Gastrocnemius medialis (tissue), 4 donors: ENCODE measurements around the gene MAGI1. TPM values are rescaled to one million over a fixed set of nuclear protein-coding genes. Genes with fewer than 3 reads are reported as not detected.
A peak's percentile ranks its signal among the peaks of the same experiment; 100 is the strongest.

Experiments used
- ATAC-seq, 2 donors: fragments of 150-250 bp; one replicate each; pipeline ENCODE4 v1.9.1; 2016
- DNase-seq, 2 donors: peaks; one replicate each; pipeline ENCODE4 v3.0.0-alpha.2; 2019
- H3K27ac ChIP-seq, 4 donors: fragments of 200-600 bp; sonication (generic); 1 replicate in 1 of 4; 2 replicates in 3 of 4; pipeline ENCODE4 v1.5.1; 2016 to 2018; ENCODE audit warnings: mild to moderate bottlenecking in 2 of 4, moderate library complexity in 1 of 4
- H3K27me3 ChIP-seq, 3 donors: fragments of 200-600 bp; sonication (generic) in 2 of 3; 1 replicate in 1 of 3; 2 replicates in 2 of 3; pipeline versions ENCODE4 v1.5.1 to v1.6.0; 2016 to 2019; ENCODE audit warnings: mild to moderate bottlenecking in 1 of 3, moderate library complexity in 1 of 3
- H3K36me3 ChIP-seq, 2 donors: fragments of 200-600 bp; sonication (generic) in 1 of 2; one replicate each; pipeline ENCODE4 v1.5.1; 2017 to 2018
- H3K4me1 ChIP-seq, 2 donors: fragments of 200-600 bp; sonication (generic) in 1 of 2; one replicate each; pipeline ENCODE4 v1.5.1; 2016 to 2017; ENCODE audit warnings: mild to moderate bottlenecking in 2 of 2
- H3K4me3 ChIP-seq, 4 donors: fragments of 200-600 bp; sonication (generic) in 3 of 4; 1 replicate in 1 of 4; 2 replicates in 3 of 4; pipeline ENCODE4 v1.5.1; 2016 to 2019; ENCODE audit warnings: mild to moderate bottlenecking in 2 of 4
- H3K9me3 ChIP-seq, 3 donors: fragments of 200-600 bp; sonication (generic) in 2 of 3; 1 replicate in 1 of 3; 2 replicates in 2 of 3; pipeline ENCODE4 v1.5.1; 2016 to 2019
- POLR2A ChIP-seq, 2 donors: fragments of 450-650 bp; IDR thresholded peaks; one replicate each; pipeline ENCODE4 v1.6.1; 2017; ENCODE audit warnings: antibody characterized with exemption in 2 of 2, mild to moderate bottlenecking in 2 of 2, moderate library complexity in 2 of 2
- in situ Hi-C, 4 donors: fragments of 200-750 bp; cut with MboI; loops; one replicate each; pipeline versions ENCODE4 v1.15.0 to v1.8.0; 2017; ENCODE audit warnings: low sequenced_read_pairs in 4 of 4
- intact Hi-C: fragments of 100-400 bp; cut with DNase I; formaldehyde crosslinking; loops from one replicate; pipeline ENCODE4 v1.15.1; 2023; ENCODE audit warnings: low total_unique reads
- total RNA-seq, 4 donors: library from RNA; depleted of rRNA; stranded (reverse); fragments of >200 nt; gene quantifications; one replicate each; pipeline versions ENCODE4 v1.1.0 to v1.2.3, GENCODE V29; 2016
- TF ChIP-seq, protein P1 (sequence below), 5 experiments: fragments of 450-650 bp in 3 of 5; fragments of 200-600 bp in 2 of 5; sonication (generic) in 2 of 5; IDR thresholded peaks in 4 of 5; conservative IDR thresholded peaks in 1 of 5; 1 replicate in 4 of 5; 2 replicates in 1 of 5; pipeline ENCODE4 v1.5.1; 2016 to 2019; ENCODE audit warnings: antibody characterized with exemption in 5 of 5, mild to moderate bottlenecking in 3 of 5, moderate library complexity in 3 of 5

MAGI1 gene
- total RNA-seq, 4 donors from 2014 or later: 2.6 to 7.5 (median 3.9) TPM

DNA sequence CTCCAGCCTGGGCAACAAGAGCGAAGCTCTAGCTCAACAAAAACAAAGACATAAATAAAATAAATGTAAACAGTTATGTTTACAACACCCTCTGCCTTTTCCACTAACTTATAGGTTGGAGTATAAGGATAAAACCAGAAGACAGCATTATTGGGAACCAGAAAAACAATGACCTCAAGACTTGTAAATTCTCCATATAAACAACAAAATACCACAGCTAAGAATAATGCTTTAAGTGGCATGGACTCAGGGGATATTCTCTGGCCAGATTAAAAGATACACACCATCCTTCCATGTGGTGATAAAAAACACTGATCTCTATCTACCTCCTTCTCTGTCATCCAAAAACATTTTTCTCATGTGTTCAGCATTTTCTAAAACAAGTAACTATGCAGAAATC lies 500.6 kb downstream of the MAGI1 start:
- Histone ChIP-seq H3K9me3 (no peaks in the 10 kb centered on the region), H3K27me3 (no peaks in the 10 kb centered on the region), H3K27ac (no peak overlapping the region), H3K36me3 (no peaks in the 10 kb centered on the region), H3K4me3 (no peak overlapping the region), H3K4me1 (peaks cover 13 to 23% of the 10 kb centered on the region in 2 donors)
- DNase-seq (no peak), ATAC-seq (no peak)
- no peak for TF ChIP-seq POLR2A (IDR thresholded peaks at IDR 0.05)
- TF ChIP-seq, protein P1, sequence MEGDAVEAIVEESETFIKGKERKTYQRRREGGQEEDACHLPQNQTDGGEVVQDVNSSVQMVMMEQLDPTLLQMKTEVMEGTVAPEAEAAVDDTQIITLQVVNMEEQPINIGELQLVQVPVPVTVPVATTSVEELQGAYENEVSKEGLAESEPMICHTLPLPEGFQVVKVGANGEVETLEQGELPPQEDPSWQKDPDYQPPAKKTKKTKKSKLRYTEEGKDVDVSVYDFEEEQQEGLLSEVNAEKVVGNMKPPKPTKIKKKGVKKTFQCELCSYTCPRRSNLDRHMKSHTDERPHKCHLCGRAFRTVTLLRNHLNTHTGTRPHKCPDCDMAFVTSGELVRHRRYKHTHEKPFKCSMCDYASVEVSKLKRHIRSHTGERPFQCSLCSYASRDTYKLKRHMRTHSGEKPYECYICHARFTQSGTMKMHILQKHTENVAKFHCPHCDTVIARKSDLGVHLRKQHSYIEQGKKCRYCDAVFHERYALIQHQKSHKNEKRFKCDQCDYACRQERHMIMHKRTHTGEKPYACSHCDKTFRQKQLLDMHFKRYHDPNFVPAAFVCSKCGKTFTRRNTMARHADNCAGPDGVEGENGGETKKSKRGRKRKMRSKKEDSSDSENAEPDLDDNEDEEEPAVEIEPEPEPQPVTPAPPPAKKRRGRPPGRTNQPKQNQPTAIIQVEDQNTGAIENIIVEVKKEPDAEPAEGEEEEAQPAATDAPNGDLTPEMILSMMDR (IDR thresholded peaks at IDR 0.05 in 4 of 5, conservative IDR thresholded peaks at IDR 0.05 in 1 of 5): no peak
- intact Hi-C loops (no loop called here), in situ Hi-C loops (no loop called here)

DNA sequence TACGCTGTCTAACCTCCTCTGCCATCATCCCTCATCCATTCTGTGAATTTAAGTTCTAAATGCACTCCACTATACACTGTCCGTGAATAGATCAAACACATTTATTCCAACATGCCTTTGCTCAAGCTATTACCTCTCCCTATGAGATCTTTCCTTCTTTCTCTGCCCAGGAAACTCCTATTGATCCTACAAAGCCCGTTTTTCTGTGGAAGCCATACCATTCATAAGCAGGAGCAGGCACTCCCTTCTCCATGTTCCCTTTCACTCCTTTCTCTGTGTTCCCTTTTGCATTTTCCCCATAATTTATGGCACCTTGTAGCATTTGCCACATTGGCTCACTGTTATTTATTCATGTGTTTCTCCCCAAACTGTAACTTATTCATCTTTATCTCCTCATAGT lies 501.6 kb downstream of the MAGI1 start:
- in situ Hi-C loops (no loop called here), intact Hi-C loops (no loop called here)
- Histone ChIP-seq H3K4me3 (no peak overlapping the region), H3K27me3 (no peaks in the 10 kb centered on the region), H3K9me3 (no peaks in the 10 kb centered on the region), H3K4me1 (peaks cover 13 to 27% of the 10 kb centered on the region in 2 donors), H3K27ac (no peak overlapping the region), H3K36me3 (no peaks in the 10 kb centered on the region)
- ATAC-seq (no peak), DNase-seq (no peak)
- TF ChIP-seq POLR2A (IDR thresholded peaks at IDR 0.05): no peak
- TF ChIP-seq, protein P1 (IDR thresholded peaks at IDR 0.05 in 4 of 5, conservative IDR thresholded peaks at IDR 0.05 in 1 of 5): no peak

DNA sequence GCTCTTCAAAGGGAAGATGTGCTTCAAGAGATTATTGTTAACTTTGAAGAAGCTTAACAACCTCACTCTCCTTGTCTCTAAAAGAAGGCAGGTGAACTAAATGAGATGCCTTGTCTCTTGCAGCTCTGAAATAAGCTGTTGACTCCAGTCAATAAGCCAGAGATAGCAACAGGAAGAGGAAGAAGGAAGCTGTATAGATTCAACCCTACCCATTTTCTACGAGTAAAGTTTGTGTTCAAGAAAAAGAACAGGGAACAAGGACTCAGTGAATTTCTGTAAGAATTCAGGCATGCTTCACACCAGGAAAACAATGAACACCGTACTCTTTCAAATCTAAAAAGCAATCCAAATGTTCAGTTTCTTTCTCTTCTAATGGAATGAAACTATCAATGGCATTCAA lies 503.5 kb downstream of the MAGI1 start:
- H3K27me3 ChIP-seq: no peaks in the 10 kb centered on the region
- in situ Hi-C loops (no loop called here), intact Hi-C loops (no loop called here)
- H3K36me3 ChIP-seq: no peaks in the 10 kb centered on the region
- no peaks in the 10 kb centered on the region for H3K9me3 ChIP-seq
- DNase-seq: no peak
- TF ChIP-seq POLR2A (IDR thresholded peaks at IDR 0.05): no peak
- TF ChIP-seq, protein P1 (IDR thresholded peaks at IDR 0.05 in 4 of 5, conservative IDR thresholded peaks at IDR 0.05 in 1 of 5): no peak
- H3K4me1 ChIP-seq: peaks cover 13 to 27% of the 10 kb centered on the region in 2 donors
- H3K27ac ChIP-seq: no peak overlapping the region
- ATAC-seq: no peak
- H3K4me3 ChIP-seq: no peak overlapping the region

DNA sequence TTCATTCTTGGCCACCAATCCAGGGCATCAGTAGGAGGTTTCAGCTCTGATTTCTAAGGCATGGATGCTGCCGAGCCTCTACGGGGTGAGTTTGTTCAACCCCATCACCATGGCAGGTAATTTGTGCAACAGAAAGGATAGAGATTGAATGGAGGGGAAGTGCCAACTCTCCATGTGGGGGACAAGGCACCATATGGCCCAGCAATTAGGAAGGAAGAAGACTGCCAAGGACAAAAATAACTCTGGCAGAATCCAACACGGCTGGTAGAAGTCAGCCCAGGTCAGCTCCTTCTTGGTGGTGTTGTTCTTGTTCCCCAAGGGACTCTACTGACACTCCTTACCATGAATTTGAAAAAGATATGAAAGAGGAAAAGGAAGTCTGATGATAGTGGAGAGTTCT lies 503.9 kb downstream of the MAGI1 start:
- no peaks in the 10 kb centered on the region for H3K36me3 ChIP-seq
- DNase-seq (no peak), ATAC-seq (peak in 1 of 2 donors; percentile 41)
- TF ChIP-seq, protein P1 (IDR thresholded peaks at IDR 0.05 in 4 of 5, conservative IDR thresholded peaks at IDR 0.05 in 1 of 5): no peak
- no peak for TF ChIP-seq POLR2A (IDR thresholded peaks at IDR 0.05)
- no peaks in the 10 kb centered on the region for H3K9me3 ChIP-seq
- intact Hi-C loops (no loop called here), in situ Hi-C loops (no loop called here)
- peaks cover 13 to 28% of the 10 kb centered on the region in 2 donors for H3K4me1 ChIP-seq
- no peaks in the 10 kb centered on the region for H3K27me3 ChIP-seq
- no peak overlapping the region for H3K4me3 ChIP-seq
- no peak overlapping the region for H3K27ac ChIP-seq

DNA sequence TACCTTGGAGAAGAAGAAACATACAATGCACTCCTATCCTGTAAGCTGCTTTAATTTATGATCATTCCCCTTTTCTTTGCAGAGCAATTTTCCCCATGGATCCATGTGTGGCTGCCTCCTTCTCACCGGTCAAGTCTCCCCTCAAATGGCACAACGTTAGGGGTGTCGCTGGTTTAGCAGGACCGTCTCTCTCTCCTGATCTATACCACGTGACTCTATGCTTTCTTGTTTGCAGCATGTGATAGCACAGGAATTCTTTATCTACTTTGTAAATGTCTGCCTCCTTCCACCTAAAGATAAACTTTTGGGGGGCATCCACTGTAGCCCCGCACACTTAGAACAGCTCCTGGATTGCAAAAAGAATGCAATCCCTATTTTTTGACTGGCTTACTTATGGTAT lies 506.0 kb downstream of the MAGI1 start:
- DNase-seq (no peak), ATAC-seq (no peak)
- Histone ChIP-seq H3K36me3 (no peaks in the 10 kb centered on the region), H3K4me1 (peaks cover 13 to 28% of the 10 kb centered on the region in 2 donors), H3K27ac (no peak overlapping the region), H3K27me3 (no peaks in the 10 kb centered on the region), H3K4me3 (no peak overlapping the region), H3K9me3 (no peaks in the 10 kb centered on the region)
- TF ChIP-seq, protein P1 (IDR thresholded peaks at IDR 0.05 in 4 of 5, conservative IDR thresholded peaks at IDR 0.05 in 1 of 5): no peak
- no peak for TF ChIP-seq POLR2A (IDR thresholded peaks at IDR 0.05)
- in situ Hi-C loops: no loop called here
- intact Hi-C loops: no loop called here
